ENCODE data around the gene RNF2. TPM values are rescaled to one million over a fixed set of nuclear protein-coding genes. Genes with fewer than 3 reads are reported as not detected.
A peak's percentile ranks its signal among the peaks of the same experiment; 100 is the strongest.

The RNF2 gene
- total RNA-seq, 1 experiment from 2014 or later: 75.3 TPM

DNA sequence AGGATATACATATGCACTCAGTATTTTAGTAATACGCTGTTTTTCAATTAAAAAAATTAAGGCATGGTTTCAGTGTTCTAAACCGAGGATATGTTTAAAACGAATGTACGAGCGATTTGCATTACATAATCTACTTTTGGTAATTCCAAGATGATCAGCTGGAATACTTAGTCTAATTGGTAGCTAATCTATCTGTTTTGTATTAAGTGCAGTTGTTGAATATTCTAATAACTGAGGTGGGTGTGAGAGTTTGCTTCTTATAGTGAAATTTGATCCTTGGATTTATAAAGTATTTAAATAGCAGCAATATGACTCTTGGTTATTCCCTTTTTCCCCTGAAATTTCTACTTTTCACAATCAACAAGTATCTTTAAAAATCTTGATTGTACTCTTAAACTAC, 1.3 kb downstream of the RNF2 start:
- Histone ChIP-seq H2BK120ac (ENCODE audit: low read depth, low read length, poor library complexity, severe bottlenecking) (no peak overlapping the region), H3K79me2 (ENCODE audit: insufficient read depth, low read length) (peaks cover 32% of the 10 kb centered on the region), H3K23ac (ENCODE audit: insufficient read length, low read depth, low read length) (no peak overlapping the region), H3K4ac (ENCODE audit: low read depth, low read length) (no peak overlapping the region), H3K14ac (ENCODE audit: insufficient read depth, low read length) (no peak overlapping the region), H3K9ac (ENCODE audit: extremely low read depth, insufficient read length, low read length) (peak overlapping the region; percentile 81), H3T11ph (ENCODE audit: low read length) (no peak overlapping the region), H4K8ac (replicated peaks; ENCODE audit: insufficient read length, low read depth, low read length) (no peak overlapping the region), H3K56ac (ENCODE audit: insufficient read length, low read depth, low read length) (no peak overlapping the region), H2AFZ (ENCODE audit: low read length) (no peak overlapping the region), H2BK20ac (ENCODE audit: low read depth, low read length, poor library complexity, severe bottlenecking) (no peak overlapping the region), H4K91ac (ENCODE audit: insufficient read length, low read depth, low read length) (no peak overlapping the region), H3K18ac (ENCODE audit: insufficient read length, low read depth, low read length) (no peak overlapping the region), H2AK5ac (ENCODE audit: insufficient read length, low read length) (no peak overlapping the region), H3K9me3 (ENCODE audit: control insufficient read depth, low read depth, low read length) (no peaks in the 10 kb centered on the region), H3K79me1 (ENCODE audit: insufficient read depth, low read depth, low read length, poor library complexity, severe bottlenecking) (peaks cover 5% of the 10 kb centered on the region), H4K20me1 (ENCODE audit: control insufficient read depth, insufficient read depth, insufficient read length) (no peaks in the 10 kb centered on the region), H3K4me1 (ENCODE audit: insufficient read depth, low read length) (peaks cover 3% of the 10 kb centered on the region; the same call in 1 of the 2 replicates), H3K27me3 (ENCODE audit: insufficient read depth, low read length) (peaks cover 2% of the 10 kb centered on the region; the same call in 1 of the 2 replicates), H4K5ac (ENCODE audit: insufficient read length, low read depth, low read length) (no peak overlapping the region), H3K4me2 (ENCODE audit: insufficient read depth, insufficient read length, low read length) (peak overlapping the region; percentile 86), H3K23me2 (ENCODE audit: insufficient read length, low read depth, low read length, poor library complexity, severe bottlenecking) (peaks cover 3% of the 10 kb centered on the region), H2BK12ac (ENCODE audit: insufficient read length, low read depth, low read length) (no peak overlapping the region), H3K27ac (ENCODE audit: insufficient read length, low read depth, low read length) (no peak overlapping the region), H2BK5ac (ENCODE audit: insufficient read length, low read length) (no peak overlapping the region), H2BK15ac (ENCODE audit: low read depth, low read length) (no peak overlapping the region)
- peaks cover 0 to 14% (median 4%) of the 10 kb centered on the region in 3 experiments; a peak in 5 of 7 replicates for H3K36me3 Mint-ChIP-seq (ENCODE audit: insufficient read depth in 1 of 3, low read depth in 3 of 3)
- no CpG with 5 or more reads among the region's 5 CpGs for WGBS (ENCODE audit: extremely low coverage, insufficient read length, low lambda C conversion rate)
- no peak for TF ChIP-seq CTCF (conservative IDR thresholded peaks at IDR 0.05)
- H3K4me1 Mint-ChIP-seq: peaks cover 42 to 45% of the 10 kb centered on the region in 2 experiments
- no peak for DNase-seq
- H3K27ac Mint-ChIP-seq: peak overlapping the region; percentile 93 to 99 (median 97); a peak in 1 of 7 replicates
- peak overlapping the region; percentile 93 to 97 for H3K4me3 Mint-ChIP-seq
- peaks cover 20% of the 10 kb centered on the region for H3K27me3 Mint-ChIP-seq (ENCODE audit: low read depth)
- H3K9me3 Mint-ChIP-seq: peaks cover 0 to 4% of the 10 kb centered on the region in 2 experiments; a peak in 1 of 5 replicates
